ENCODE measurements around the gene TUBB2B. TPM values are rescaled to one million over a fixed set of nuclear protein-coding genes. Genes with fewer than 3 reads are reported as not detected.
"Not testable (repeated sequence)": the region's sequence is repeated elsewhere in the genome, so short reads cannot be mapped to it uniquely, and the experiment has no call there.

TUBB2B gene
- total RNA-seq, 1 experiment from 2014 or later, result 104 TPM

DNA sequence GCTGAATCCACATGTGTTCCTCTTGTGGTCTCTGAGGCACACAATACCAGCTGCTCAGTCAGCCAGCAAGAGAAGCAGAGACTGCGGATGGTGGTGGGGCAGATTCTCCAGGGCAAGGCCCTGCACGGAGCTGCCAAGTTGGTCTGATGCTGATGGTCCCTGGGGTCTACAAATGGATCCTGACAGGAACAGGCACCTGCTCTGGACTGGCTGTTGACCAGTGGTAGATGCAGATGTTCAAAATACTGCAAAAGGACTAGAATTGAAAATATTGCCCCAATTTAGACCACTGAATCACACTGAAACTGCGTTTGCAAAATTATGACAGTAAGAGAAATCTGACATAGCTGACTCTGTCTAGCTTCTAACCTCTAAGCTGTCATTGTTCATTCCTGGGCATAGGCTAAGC, 40.5 kb downstream of the TUBB2B start:
- DNase-seq (ENCODE audit: low read depth), result no peak

DNA sequence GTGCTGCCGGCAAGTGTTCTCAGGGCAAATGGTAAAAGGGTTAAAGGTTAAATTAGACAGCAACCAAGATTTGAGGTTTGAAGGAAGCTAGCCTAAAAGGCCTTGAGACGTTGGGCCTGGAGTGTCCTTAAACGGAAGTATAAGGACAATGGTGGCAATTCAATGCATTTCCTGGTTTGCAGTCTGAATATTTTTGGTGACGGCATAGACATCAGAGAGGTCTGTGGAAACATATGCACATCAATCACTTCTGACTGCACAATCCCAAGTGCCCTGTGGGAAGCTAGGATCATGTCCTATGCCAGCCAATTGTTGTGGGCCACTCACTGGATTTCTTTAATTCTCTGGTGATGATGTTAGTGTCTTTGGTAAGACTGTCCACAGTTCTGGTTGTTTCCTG, 44.4 kb downstream of the TUBB2B start:
- DNase-seq (ENCODE audit: low read depth), result no peak

DNA sequence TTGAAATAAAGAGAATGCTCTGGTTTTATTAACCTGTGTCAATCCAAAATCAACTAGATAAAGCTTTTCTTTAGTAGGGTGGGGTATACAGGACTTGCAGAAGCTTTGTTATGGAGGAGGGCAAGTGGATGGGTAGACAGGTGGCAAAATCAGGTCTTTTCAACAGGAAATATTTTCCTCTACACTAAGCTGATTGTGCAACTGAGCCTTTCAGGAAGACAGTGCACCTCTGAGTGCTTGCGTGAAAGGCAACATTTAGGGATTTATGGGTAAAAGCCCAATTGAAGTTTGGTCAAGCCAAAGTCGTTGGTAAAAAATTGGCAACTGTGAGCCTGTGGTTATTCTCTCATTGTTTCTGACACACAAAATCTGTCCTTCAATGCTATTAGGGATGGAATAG, 46.3 kb downstream of the TUBB2B start:
- no peak for DNase-seq (ENCODE audit: low read depth)

DNA sequence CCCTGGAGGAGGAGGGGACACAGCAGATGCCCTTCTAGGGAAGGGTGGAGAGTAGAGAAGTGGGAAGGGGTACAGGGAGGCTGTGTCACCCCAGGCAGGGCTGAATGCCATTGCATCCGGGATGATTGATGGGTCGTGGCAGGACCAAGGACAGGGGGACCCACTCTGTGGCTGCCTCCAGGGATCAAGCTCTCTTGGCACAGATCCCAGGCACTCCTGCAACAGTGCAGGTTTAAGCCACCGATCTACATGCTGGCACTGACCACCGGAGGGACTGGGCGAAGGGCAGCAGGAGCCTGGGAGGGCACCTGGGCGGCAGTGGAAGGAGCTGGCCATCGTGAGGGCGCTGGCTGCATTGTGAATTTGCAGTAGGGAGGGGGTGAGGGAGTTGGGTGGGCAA, 47.5 kb downstream of the TUBB2B start:
- DNase-seq (ENCODE audit: low read depth), result not testable (repeated sequence)

DNA sequence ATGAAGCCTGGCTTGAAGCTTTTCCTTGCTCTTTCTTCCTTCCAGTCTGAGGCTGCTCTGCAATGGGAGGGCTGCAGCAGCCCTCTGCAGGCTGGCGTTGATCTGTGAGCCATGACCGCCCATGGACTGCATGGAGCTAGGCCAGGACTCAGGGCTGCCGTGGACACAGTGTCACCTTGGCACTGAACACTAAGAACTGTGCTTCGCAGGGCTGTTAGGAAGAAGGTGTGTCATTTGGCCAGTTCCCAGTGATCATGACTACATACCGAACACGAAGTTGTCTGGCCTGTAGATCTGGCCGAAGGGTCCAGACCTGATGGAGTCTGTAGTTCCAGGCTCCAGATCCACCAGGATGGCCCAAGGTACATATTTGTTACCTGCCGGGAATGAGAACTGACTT, 48.8 kb downstream of the TUBB2B start:
- DNase-seq (ENCODE audit: low read depth), result not testable (repeated sequence)

DNA sequence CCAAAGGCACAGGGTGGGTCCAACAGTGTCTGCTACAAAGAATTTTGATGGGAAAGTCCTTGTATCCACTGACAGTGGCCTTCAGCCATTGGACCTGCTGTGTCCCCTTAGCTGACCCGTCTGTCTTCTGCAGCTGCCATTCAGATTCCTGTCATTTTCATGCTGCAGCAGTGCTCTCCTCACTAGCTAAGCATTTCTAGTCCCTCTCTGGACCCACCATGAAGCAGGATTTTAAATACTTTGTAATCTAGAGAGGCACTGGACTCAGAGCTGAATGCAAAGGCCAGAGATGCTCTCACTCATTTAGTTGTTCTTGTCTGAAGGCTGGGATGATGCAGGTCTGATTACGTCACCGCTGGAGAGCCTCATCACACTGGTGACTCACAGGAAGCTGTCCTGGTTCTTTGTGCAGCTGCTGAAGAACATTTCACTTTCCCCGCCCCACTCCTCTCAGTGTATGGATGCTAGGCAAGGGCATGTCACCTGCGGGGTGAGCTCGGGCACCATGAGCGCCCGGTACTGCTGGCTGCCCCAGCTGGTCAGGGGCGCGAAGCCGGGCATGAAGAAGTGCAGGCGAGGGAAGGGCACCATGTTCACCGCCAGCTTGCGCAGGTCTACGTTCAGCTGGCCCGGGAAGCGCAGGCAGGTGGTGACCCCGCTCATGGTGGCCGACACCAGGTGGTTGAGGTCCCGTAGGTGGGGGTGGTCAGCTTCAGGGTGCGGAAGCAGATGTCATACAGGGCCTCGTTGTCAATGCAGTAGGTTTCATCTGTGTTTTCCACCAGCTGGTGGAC, 50.7 kb downstream of the TUBB2B start:
- peak; percentile 92 for DNase-seq (ENCODE audit: low read depth)

DNA sequence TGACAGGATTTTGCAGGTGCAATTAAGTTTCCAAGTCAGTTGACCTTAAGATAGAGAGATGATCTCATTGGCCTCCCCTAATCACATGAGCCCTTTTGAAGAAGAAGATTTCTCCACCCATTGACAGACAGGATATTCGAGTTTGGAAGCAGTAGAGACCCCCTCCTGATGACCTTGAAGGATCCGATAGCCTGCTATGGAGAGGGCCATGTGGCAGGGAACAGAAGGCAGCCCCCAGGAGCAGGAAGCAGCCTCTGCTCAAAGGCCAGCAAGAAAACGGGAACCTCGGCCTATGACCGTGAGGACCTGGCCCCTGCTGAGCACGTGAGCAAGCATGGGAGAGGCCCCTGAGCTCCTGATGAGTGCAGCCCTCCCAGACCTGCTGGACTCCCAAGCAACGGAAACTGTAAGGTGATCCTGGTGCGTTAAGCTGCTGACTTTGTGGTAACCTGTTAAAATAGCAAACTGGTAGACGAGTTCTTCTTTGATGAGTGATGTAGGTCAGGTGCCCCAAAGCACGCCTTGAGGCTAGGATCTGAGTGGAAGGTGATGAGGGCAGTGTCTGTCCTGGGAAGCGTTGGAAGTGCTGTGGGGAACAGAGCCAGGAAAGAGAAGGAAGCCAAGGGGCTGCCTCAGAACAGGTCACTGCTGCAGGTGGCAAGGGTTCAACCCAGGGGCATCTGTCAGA, 51.6 kb downstream of the TUBB2B start:
- DNase-seq (ENCODE audit: low read depth), result no peak

Other genes with a start within 250 kb of the TUBB2B start
- 8.5 and 17.5 TPM in 2 replicates for gene NQO2, start 227.8 kb downstream of the TUBB2B start, total RNA-seq (2014; rRNA removed; shearing (Covaris generic))
- 14.7 and 16.3 TPM in 2 replicates for gene RIPK1, start 159.2 kb downstream of the TUBB2B start, total RNA-seq (2014; rRNA removed; shearing (Covaris generic))
- gene BPHL, start 108.9 kb downstream of the TUBB2B start, total RNA-seq (2014; rRNA removed; shearing (Covaris generic)), result 20.0 and 20.4 TPM in 2 replicates
- 145 and 146 TPM in 2 replicates for gene TUBB2A, start 70.1 kb downstream of the TUBB2B start, total RNA-seq (2014; rRNA removed; shearing (Covaris generic))
- 26.6 and 35.3 TPM in 2 replicates for gene PSMG4, start 31.3 kb upstream of the TUBB2B start, total RNA-seq (2014; rRNA removed; shearing (Covaris generic))
- gene SLC22A23, start 229.4 kb upstream of the TUBB2B start, total RNA-seq (2014; rRNA removed; shearing (Covaris generic)), result 1.5 and 2.7 TPM in 2 replicates